Nephron progenitor cell (in vitro differentiated cells): ENCODE data around the gene NUP62.

Experiments
- DNase-seq: peaks from one replicate; pipeline ENCODE4 v3.0.0; 2021
- H3K27ac Mint-ChIP-seq: 2 replicates; pipeline ENCODE4 v1.8.0; 2021; ENCODE audit warnings: mild to moderate bottlenecking, moderate library complexity, mixed read lengths
- H3K27me3 Mint-ChIP-seq: 2 replicates; pipeline ENCODE4 v1.8.0; 2021; ENCODE audit warnings: mild to moderate bottlenecking, low read depth, mixed read lengths; ENCODE audit not compliant: poor library complexity
- H3K36me3 Mint-ChIP-seq: 2 replicates; pipeline ENCODE4 v1.8.0; 2021; ENCODE audit warnings: low read depth, mixed read lengths
- H3K4me1 Mint-ChIP-seq: 2 replicates; pipeline ENCODE4 v1.8.0; 2021; ENCODE audit warnings: mixed read lengths
- H3K4me3 Mint-ChIP-seq: 2 replicates; pipeline ENCODE4 v1.8.0; 2021; ENCODE audit warnings: mild to moderate bottlenecking, moderate library complexity, mixed read lengths
- H3K9me3 Mint-ChIP-seq: 2 replicates; pipeline ENCODE4 v1.8.0; 2021; ENCODE audit warnings: mild to moderate bottlenecking, moderate library complexity, mixed read lengths
- TF ChIP-seq, protein P1 (sequence below): fragments of 200-600 bp; sonication (generic); IDR thresholded peaks from 2 replicates; pipeline ENCODE4 v1.5.0; 2021; ENCODE audit warnings: antibody characterized with exemption

The NUP62 gene

GRCh38 chr19:49910179-49910578 lies 19.1 kb downstream of the NUP62 start:
- Mint-ChIP-seq H3K36me3 (peaks cover 75% of the 10 kb centered on the region), H3K4me3 (no peak overlapping the region), H3K27ac (no peak overlapping the region), H3K9me3 (peaks cover 3% of the 10 kb centered on the region), H3K27me3 (no peaks in the 10 kb centered on the region), H3K4me1 (peaks cover 21% of the 10 kb centered on the region)
- DNase-seq = no peak
- TF ChIP-seq, protein P1, sequence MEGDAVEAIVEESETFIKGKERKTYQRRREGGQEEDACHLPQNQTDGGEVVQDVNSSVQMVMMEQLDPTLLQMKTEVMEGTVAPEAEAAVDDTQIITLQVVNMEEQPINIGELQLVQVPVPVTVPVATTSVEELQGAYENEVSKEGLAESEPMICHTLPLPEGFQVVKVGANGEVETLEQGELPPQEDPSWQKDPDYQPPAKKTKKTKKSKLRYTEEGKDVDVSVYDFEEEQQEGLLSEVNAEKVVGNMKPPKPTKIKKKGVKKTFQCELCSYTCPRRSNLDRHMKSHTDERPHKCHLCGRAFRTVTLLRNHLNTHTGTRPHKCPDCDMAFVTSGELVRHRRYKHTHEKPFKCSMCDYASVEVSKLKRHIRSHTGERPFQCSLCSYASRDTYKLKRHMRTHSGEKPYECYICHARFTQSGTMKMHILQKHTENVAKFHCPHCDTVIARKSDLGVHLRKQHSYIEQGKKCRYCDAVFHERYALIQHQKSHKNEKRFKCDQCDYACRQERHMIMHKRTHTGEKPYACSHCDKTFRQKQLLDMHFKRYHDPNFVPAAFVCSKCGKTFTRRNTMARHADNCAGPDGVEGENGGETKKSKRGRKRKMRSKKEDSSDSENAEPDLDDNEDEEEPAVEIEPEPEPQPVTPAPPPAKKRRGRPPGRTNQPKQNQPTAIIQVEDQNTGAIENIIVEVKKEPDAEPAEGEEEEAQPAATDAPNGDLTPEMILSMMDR = no peak

GRCh38 chr19:49908480-49909420 lies 20.6 kb downstream of the NUP62 start:
- Mint-ChIP-seq H3K4me1 (peaks cover 20% of the 10 kb centered on the region), H3K27ac (no peak overlapping the region), H3K36me3 (peaks cover 62% of the 10 kb centered on the region), H3K4me3 (no peak overlapping the region), H3K9me3 (no peaks in the 10 kb centered on the region), H3K27me3 (no peaks in the 10 kb centered on the region)
- DNase-seq = no peak
- TF ChIP-seq, protein P1 = no peak

- H3K36me3 Mint-ChIP-seq = peaks cover 53% of the 10 kb centered on the region
- no peak for DNase-seq
- H3K4me3 Mint-ChIP-seq = no peak overlapping the region
- TF ChIP-seq, protein P1 = no peak
- H3K27ac Mint-ChIP-seq = no peak overlapping the region
- no peaks in the 10 kb centered on the region for H3K27me3 Mint-ChIP-seq
- no peaks in the 10 kb centered on the region for H3K9me3 Mint-ChIP-seq
- peaks cover 12% of the 10 kb centered on the region for H3K4me1 Mint-ChIP-seq
These were observed 21.4 kb downstream of the NUP62 start for GRCh38 chr19:49907745-49908446.

DNA sequence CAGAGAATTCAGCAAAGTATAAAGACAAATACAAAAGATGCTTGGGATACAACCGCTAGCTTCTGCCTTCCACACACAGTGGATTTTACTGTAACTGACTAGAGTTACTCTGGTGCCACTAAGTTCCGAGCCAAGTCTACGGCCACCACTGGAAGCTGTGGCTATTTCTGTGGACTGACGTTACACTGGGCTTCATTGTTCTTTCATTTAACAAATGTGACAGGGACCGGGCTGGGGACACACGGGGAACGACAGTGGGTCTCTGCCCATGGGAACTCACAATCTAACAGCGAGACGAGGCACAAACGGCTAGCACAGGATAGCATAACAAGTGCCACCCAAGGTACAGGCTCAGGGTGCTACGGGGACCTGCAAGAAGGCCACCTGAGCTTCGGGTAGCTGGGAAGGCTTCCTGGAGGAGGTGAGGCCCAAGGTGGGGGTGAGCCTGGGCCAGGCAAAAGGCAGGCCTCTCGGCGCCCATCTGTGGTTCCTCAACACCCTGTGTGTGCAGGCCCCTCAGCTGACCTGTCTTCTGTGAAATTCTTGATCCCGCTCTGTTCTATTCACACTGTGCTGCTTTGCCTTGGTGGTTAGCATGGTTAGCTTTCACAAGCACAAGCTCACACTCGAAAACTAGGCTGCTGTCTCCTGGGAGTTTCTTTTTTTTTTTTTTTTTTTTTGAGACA lies 22.3 kb downstream of the NUP62 start:
- peaks cover 10% of the 10 kb centered on the region for H3K4me1 Mint-ChIP-seq
- no peaks in the 10 kb centered on the region for H3K27me3 Mint-ChIP-seq
- TF ChIP-seq, protein P1 = no peak
- no peak overlapping the region for H3K4me3 Mint-ChIP-seq
- H3K36me3 Mint-ChIP-seq = peaks cover 49% of the 10 kb centered on the region
- no peaks in the 10 kb centered on the region for H3K9me3 Mint-ChIP-seq
- no peak for DNase-seq
- H3K27ac Mint-ChIP-seq = peak overlapping the region; percentile 36

DNA sequence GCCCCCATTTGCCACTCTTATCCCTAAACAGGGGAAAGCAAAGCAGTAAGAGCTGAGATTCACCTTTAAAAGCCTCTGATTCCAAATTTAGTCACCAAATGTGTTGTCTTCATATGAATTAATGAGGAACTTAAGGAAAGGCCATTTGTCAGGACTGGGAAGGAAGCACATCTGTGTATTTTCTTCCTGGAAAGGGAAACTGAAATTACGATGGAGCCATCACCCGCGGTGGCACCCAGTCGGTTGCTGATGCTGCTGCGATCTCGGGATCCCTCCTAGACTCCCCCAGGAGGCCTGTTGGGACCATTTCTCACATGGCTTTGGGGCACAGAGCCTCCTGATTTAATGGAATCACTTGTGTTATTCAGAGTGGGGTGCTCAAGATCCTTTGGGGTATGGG lies 25.2 kb downstream of the NUP62 start:
- Mint-ChIP-seq H3K27me3 (no peaks in the 10 kb centered on the region), H3K36me3 (peaks cover 31% of the 10 kb centered on the region), H3K4me1 (no peaks in the 10 kb centered on the region), H3K4me3 (no peak overlapping the region), H3K27ac (peak overlapping the region; percentile 36), H3K9me3 (no peaks in the 10 kb centered on the region)
- TF ChIP-seq, protein P1 = no peak
- DNase-seq = no peak
